ENCODE measurements around the gene PGA5. TPM values are rescaled to one million over a fixed set of nuclear protein-coding genes. Genes with fewer than 3 reads are reported as not detected.
"Not testable (repeated sequence)": the region's sequence is repeated elsewhere in the genome, so short reads cannot be mapped to it uniquely, and the experiment has no call there.

PGA5 gene
- total RNA-seq: not detected

- H3K4me1 Mint-ChIP-seq (ENCODE audit: low read depth); H3K36me3 Mint-ChIP-seq; H3K9me3 Mint-ChIP-seq; CTCF ChIA-PET; H3K4me3 Mint-ChIP-seq; POLR2A ChIA-PET; H3K27me3 Mint-ChIP-seq; H3K27ac Mint-ChIP-seq; DNase-seq; intact Hi-C loops (cut with micrococcal nuclease): not testable (repeated sequence)
Measured at GRCh38 chr11:61240875-61241274, at the start of gene PGA5. Gene PGA5 (plus strand): TSS chr11:61241175. CDS start chr11:61241227, 52 bp downstream.

DNA sequence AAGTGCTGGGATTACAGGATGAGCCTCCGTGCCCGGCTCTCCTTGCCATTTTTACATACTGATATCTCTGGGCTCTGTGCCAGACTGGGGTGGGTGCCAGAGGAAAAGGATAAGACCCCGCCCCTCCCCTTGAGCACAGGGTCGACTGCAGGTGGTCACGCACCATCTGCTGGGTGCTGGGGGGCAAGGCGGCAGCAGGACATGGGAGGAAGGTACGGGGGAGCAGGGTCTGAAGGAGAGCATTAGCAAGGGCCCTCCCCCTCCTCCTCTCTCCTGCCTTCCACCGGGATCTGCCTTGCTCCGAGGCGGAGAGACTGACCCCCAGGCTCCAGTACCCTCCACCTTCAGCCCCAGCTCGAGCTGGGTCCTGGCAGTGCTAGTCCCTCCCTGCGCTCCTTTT lies 47.4 kb upstream of the PGA5 start:
- H3K4me3 Mint-ChIP-seq: no peak overlapping the region
- H3K27me3 Mint-ChIP-seq: peaks cover 7% of the 10 kb centered on the region
- no peaks in the 10 kb centered on the region for H3K4me1 Mint-ChIP-seq (ENCODE audit: low read depth)
- H3K9me3 Mint-ChIP-seq: no peaks in the 10 kb centered on the region
- DNase-seq: no peak
- intact Hi-C loops (cut with micrococcal nuclease): no loop called here
- no peaks in the 10 kb centered on the region for H3K36me3 Mint-ChIP-seq
- ChIA-PET POLR2A (no interaction called here), CTCF (interaction anchor here (1.2 kb wide), 1 partner anchor 363 kb away, joined by 3 read pairs; no protein-coding TSS in a partner anchor)
- no peak overlapping the region for H3K27ac Mint-ChIP-seq

- POLR2A ChIA-PET: no interaction called here
- no peak overlapping the region for H3K4me3 Mint-ChIP-seq
- peaks cover 7% of the 10 kb centered on the region for H3K27me3 Mint-ChIP-seq
- intact Hi-C loops (cut with micrococcal nuclease): no loop called here
- DNase-seq: no peak
- no peak overlapping the region for H3K27ac Mint-ChIP-seq
- H3K4me1 Mint-ChIP-seq (ENCODE audit: low read depth): no peaks in the 10 kb centered on the region
- CTCF ChIA-PET: interaction anchor here (1.2 to 1.7 kb wide), 2 partner anchors 225 to 363 kb away, joined by 3 to 4 read pairs; no protein-coding TSS in a partner anchor
- peaks cover 4% of the 10 kb centered on the region for H3K9me3 Mint-ChIP-seq
- no peaks in the 10 kb centered on the region for H3K36me3 Mint-ChIP-seq
Measured at GRCh38 chr11:61194169-61194671, 46.8 kb upstream of the PGA5 start.

- ChIA-PET CTCF (interaction anchor here (0.7 to 1.7 kb wide), 3 partner anchors 8 to 225 kb away, joined by 3 to 5 read pairs (median 4); no protein-coding TSS in a partner anchor), POLR2A (no interaction called here)
- intact Hi-C loops (cut with micrococcal nuclease): no loop called here
- Mint-ChIP-seq H3K4me1 (ENCODE audit: low read depth) (no peaks in the 10 kb centered on the region), H3K36me3 (no peaks in the 10 kb centered on the region), H3K27ac (no peak overlapping the region), H3K9me3 (peaks cover 6% of the 10 kb centered on the region), H3K27me3 (peaks cover 8% of the 10 kb centered on the region), H3K4me3 (no peak overlapping the region)
- DNase-seq: no peak
Measured at GRCh38 chr11:61194981-61195695, 45.8 kb upstream of the PGA5 start.

DNA sequence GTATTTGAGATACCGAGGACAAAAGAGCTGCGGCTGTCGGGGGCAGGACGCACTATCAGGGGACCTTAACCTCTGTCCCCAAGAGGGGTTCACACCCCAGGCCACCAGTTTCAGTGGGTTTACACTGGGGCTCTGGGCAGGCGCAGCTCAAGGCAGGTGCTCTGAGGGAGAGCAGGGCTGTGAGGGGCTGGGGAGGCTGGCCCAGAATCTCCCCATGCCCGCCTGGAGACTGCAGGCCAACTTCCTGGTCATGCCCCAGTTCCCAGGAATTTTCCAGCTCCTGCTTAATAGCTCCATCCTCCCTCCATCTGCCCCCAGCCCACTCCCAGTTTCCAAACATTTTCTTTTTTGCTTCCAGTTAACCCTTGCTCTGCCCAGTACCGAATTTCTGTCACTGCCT lies 45.3 kb upstream of the PGA5 start:
- H3K27me3 Mint-ChIP-seq: peaks cover 8% of the 10 kb centered on the region
- no peak overlapping the region for H3K27ac Mint-ChIP-seq
- CTCF ChIA-PET: interaction anchor here (0.7 to 1.7 kb wide), 3 partner anchors 9 to 226 kb away, joined by 3 to 5 read pairs (median 4); no protein-coding TSS in a partner anchor
- no peak for DNase-seq
- intact Hi-C loops (cut with micrococcal nuclease): no loop called here
- H3K4me3 Mint-ChIP-seq: no peak overlapping the region
- H3K4me1 Mint-ChIP-seq (ENCODE audit: low read depth): no peaks in the 10 kb centered on the region
- H3K9me3 Mint-ChIP-seq: peaks cover 6% of the 10 kb centered on the region
- POLR2A ChIA-PET: no interaction called here
- H3K36me3 Mint-ChIP-seq: no peaks in the 10 kb centered on the region

GRCh38 chr11:61198361-61198760 lies 42.6 kb upstream of the PGA5 start:
- Mint-ChIP-seq H3K4me3 (no peak overlapping the region), H3K36me3 (no peaks in the 10 kb centered on the region), H3K27me3 (peaks cover 18% of the 10 kb centered on the region), H3K4me1 (ENCODE audit: low read depth) (no peaks in the 10 kb centered on the region), H3K9me3 (peaks cover 6% of the 10 kb centered on the region), H3K27ac (no peak overlapping the region)
- no peak for DNase-seq
- intact Hi-C loops (cut with micrococcal nuclease): no loop called here
- CTCF ChIA-PET: no interaction called here
- POLR2A ChIA-PET: no interaction called here

- H3K27ac Mint-ChIP-seq: no peak overlapping the region
- no peak for DNase-seq
- H3K4me1 Mint-ChIP-seq (ENCODE audit: low read depth): no peaks in the 10 kb centered on the region
- ChIA-PET POLR2A (no interaction called here), CTCF (no interaction called here)
- H3K27me3 Mint-ChIP-seq: peaks cover 16% of the 10 kb centered on the region
- H3K4me3 Mint-ChIP-seq: no peak overlapping the region
- intact Hi-C loops (cut with micrococcal nuclease): no loop called here
- peaks cover 6% of the 10 kb centered on the region for H3K9me3 Mint-ChIP-seq
- no peaks in the 10 kb centered on the region for H3K36me3 Mint-ChIP-seq
Measured at GRCh38 chr11:61198948-61199523, 41.9 kb upstream of the PGA5 start.

DNA sequence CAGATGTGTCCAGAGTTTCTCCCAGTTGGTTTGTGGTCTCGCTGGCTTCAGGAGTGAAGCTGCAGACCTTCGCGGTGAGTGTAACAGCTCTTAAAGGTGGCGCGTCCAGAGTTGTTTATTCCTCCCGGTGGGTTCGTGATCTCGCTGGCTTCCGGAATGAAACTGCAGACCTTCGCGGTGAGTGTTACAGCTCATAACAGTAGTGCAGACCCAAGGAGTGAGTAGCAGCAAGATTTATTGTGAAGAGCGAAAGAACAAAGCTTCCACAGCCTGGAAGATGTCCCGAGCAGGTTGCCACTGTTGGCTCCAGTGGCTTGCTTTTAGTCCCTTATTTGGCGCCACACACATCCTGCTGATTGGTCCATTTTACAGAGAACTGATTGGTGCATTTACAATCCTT lies 39.5 kb upstream of the PGA5 start:
- CTCF ChIA-PET: interaction anchor here (0.8 kb wide), 1 partner anchor 371 kb away, joined by 3 read pairs; no protein-coding TSS in a partner anchor
- POLR2A ChIA-PET: no interaction called here
- Mint-ChIP-seq H3K4me1 (ENCODE audit: low read depth) (no peaks in the 10 kb centered on the region), H3K36me3 (no peaks in the 10 kb centered on the region), H3K27ac (no peak overlapping the region), H3K27me3 (peaks cover 14% of the 10 kb centered on the region), H3K9me3 (peaks cover 6% of the 10 kb centered on the region), H3K4me3 (no peak overlapping the region)
- DNase-seq: no peak
- intact Hi-C loops (cut with micrococcal nuclease): no loop called here

DNA sequence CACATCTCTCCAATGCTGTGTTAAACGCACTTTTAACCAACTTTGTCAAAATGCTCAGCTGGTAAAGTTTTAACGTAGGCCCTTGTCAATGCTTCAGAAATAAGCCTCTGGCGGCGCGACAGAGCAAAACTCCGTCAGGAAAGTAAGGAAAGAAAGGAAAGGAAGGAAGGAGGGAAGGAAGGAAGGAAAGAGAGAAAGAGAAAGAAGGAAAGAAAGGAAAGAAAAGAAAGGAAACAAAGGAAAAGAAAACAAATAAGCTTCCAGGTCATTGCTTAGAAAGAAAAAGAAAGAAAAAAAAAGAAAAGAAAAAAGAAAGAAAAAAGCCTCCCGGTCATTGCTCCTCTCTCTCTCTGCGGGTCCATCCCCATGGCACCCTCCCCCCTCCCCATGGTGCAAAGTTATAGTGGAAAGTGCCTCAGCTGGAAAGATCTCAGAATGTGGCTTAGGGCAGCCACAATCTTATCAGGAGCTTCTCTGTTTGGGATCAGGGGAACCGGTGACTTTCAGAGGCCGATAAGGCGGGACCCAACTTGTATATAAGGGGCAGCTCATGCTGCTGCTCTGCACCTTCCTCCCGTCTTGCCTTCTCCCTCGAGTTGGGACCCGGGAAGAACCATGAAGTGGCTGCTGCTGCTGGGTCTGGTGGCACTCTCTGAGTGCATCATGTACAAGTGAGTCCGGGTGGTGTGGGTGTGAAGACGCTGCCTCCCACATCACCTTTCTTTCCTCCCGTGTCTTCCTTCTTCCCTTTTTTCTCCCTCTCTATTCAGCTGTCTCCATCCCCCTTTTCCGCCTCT lies 37.8 kb upstream of the PGA5 start, which contains the start of gene PGA3:
PGA3 (plus strand) TSS at position 566 of the 797 bp plus-strand sequence; CDS start at position 616, 50 bp downstream.
- DNase-seq; CTCF ChIA-PET; POLR2A ChIA-PET; H3K36me3 Mint-ChIP-seq; H3K4me1 Mint-ChIP-seq (ENCODE audit: low read depth); H3K4me3 Mint-ChIP-seq; intact Hi-C loops (cut with micrococcal nuclease); H3K27ac Mint-ChIP-seq; H3K9me3 Mint-ChIP-seq: not testable (repeated sequence)
- H3K27me3 Mint-ChIP-seq: peaks cover 14% of the 10 kb centered on the region

- CTCF ChIA-PET; intact Hi-C loops (cut with micrococcal nuclease); H3K27ac Mint-ChIP-seq; H3K4me3 Mint-ChIP-seq; H3K36me3 Mint-ChIP-seq; H3K9me3 Mint-ChIP-seq; POLR2A ChIA-PET; H3K4me1 Mint-ChIP-seq (ENCODE audit: low read depth); DNase-seq: not testable (repeated sequence)
- peaks cover 14% of the 10 kb centered on the region for H3K27me3 Mint-ChIP-seq
Measured at GRCh38 chr11:61203873-61204272, 37.1 kb upstream of the PGA5 start.

- H3K27me3 Mint-ChIP-seq: peaks cover 14% of the 10 kb centered on the region
- DNase-seq; H3K4me3 Mint-ChIP-seq; H3K36me3 Mint-ChIP-seq; POLR2A ChIA-PET; H3K27ac Mint-ChIP-seq; H3K9me3 Mint-ChIP-seq; CTCF ChIA-PET; H3K4me1 Mint-ChIP-seq (ENCODE audit: low read depth); intact Hi-C loops (cut with micrococcal nuclease): not testable (repeated sequence)
Measured at GRCh38 chr11:61204502-61205059, 36.4 kb upstream of the PGA5 start.
